ENCODE data around the gene FBXO42. TPM values are rescaled to one million over a fixed set of nuclear protein-coding genes. Genes with fewer than 3 reads are reported as not detected.
A peak's percentile ranks its signal among the peaks of the same experiment; 100 is the strongest.

The FBXO42 gene
- total RNA-seq, 6 donors from 2014 or later = 20.8 to 41.9 (median 24.0) TPM

DNA sequence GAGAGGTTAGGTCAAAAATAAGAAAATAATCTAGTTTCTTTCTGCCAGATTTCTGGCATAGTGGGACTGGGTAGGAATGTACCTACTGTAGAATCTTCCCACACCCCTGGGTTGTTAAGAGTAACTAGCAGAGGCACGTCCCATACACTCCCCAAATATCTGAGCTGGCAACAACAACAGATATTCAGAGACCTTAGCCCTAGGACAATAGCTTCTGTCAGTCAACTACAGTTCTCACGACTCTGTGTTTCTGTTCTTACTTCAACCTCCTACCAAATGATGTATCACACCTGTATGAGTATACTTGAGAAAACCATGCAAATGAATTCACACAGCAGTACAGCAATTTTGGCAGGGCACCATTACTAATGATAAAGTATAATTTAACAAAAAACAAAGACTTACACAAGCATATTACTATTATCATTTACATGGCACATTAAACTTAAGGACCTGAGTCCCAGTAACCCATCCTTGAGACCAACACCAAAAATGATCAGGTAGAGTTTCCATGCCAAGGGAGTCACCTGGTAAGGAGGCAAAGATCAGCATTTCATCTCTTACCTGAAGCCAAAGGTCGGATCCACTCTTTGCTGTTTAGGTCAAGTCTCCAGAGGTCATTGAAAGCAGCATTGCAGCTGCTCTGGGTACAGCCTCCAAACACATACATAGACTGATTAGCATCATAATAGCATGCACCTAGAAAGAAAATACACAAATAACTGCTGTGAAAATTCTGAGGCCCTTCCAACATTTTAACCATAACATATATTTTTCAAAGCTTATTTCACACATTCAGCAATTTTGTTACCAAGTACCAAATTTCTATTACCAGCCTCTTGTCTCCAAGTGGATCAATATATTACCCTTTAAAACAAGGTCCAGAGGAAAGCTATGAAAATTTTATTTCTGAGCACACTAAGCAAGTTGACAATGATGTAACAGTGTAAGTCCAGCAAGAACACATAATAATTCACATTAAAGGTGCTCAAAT lies 57.8 kb downstream of the FBXO42 start:
- Histone ChIP-seq H3K4me3 (no peak overlapping the region), H3K36me3 (peaks cover 0 to 8% (median 2%) of the 10 kb centered on the region in 4 donors), H3K9me3 (no peaks in the 10 kb centered on the region), H3K4me1 (peaks cover 0 to 21% (median 10%) of the 10 kb centered on the region in 4 donors), H3K27ac (peak overlapping the region; percentile 8 to 36 (median 19)), H3K27me3 (no peaks in the 10 kb centered on the region)
- TF ChIP-seq POLR2A (IDR thresholded peaks at IDR 0.05) (no peak), POLR2AphosphoS5 (IDR thresholded peaks at IDR 0.05) (no peak), EP300 (IDR thresholded peaks at IDR 0.05) (no peak)
- TF ChIP-seq, protein P1, sequence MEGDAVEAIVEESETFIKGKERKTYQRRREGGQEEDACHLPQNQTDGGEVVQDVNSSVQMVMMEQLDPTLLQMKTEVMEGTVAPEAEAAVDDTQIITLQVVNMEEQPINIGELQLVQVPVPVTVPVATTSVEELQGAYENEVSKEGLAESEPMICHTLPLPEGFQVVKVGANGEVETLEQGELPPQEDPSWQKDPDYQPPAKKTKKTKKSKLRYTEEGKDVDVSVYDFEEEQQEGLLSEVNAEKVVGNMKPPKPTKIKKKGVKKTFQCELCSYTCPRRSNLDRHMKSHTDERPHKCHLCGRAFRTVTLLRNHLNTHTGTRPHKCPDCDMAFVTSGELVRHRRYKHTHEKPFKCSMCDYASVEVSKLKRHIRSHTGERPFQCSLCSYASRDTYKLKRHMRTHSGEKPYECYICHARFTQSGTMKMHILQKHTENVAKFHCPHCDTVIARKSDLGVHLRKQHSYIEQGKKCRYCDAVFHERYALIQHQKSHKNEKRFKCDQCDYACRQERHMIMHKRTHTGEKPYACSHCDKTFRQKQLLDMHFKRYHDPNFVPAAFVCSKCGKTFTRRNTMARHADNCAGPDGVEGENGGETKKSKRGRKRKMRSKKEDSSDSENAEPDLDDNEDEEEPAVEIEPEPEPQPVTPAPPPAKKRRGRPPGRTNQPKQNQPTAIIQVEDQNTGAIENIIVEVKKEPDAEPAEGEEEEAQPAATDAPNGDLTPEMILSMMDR (IDR thresholded peaks at IDR 0.05) = no peak
- no peak for DNase-seq
- ATAC-seq (ENCODE audit: low FRiP score in 2 of 2) = no peak
- 95 to 96% methylated on average over 3 of the region's 3 CpGs for WGBS, 2 donors

DNA sequence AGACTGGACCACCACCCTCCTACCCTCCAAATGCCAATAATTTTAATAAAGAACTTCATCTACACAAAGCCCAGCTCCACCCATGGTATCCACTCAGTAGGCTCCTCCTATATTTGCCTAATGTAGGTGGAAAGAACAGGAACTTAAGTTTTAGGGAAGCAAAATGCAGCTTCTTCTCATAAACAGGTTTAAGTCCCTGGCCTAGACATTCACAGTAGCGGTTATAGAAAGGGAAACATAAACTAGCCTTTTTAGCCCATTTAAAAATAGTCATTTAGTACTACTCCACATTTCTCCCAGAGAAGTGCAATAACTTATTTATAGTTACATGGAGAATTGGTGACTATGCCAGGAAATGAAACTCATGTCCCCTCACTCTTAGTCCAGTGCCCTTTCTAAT lies 58.7 kb downstream of the FBXO42 start:
- DNase-seq (no peak), ATAC-seq (ENCODE audit: low FRiP score in 2 of 2) (peak; percentile 55 to 61)
- Histone ChIP-seq H3K4me1 (peaks cover 0 to 15% (median 7%) of the 10 kb centered on the region in 4 donors), H3K27me3 (no peaks in the 10 kb centered on the region), H3K9me3 (no peaks in the 10 kb centered on the region), H3K36me3 (peaks cover 0 to 13% (median 2%) of the 10 kb centered on the region in 4 donors), H3K4me3 (no peak overlapping the region), H3K27ac (peak overlapping the region in 3 of 4 donors; percentile 8 to 36 (median 11))
- TF ChIP-seq, protein P1 (IDR thresholded peaks at IDR 0.05) = no peak
- TF ChIP-seq POLR2A (IDR thresholded peaks at IDR 0.05) = no peak
- no peak for TF ChIP-seq EP300 (IDR thresholded peaks at IDR 0.05)
- TF ChIP-seq POLR2AphosphoS5 (IDR thresholded peaks at IDR 0.05) = no peak
- 71 to 76% methylated on average over 1 of the region's 1 CpG for WGBS, 2 donors

DNA sequence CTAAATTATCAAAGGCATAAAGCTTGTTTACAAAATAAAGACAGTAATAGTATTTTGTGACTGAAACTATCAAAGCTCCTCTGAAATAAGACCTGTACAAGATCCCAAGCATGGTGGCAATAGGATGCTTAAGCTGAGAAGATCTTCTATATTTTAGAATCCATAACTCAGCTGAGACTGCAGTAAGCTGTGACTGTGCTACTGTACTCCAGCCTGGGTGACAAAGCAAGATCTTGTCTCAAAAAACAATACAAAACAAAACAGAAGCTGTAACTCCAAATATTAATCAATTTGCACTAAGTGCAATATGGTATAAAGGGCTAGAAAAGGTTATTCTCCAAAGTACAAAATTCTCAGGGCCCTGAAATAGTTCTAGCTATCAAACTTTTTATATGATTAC lies 59.5 kb downstream of the FBXO42 start:
- Histone ChIP-seq H3K4me1 (peaks cover 0 to 9% (median 5%) of the 10 kb centered on the region in 4 donors), H3K4me3 (no peak overlapping the region), H3K27ac (peak overlapping the region in 2 of 4 donors; percentile 8 to 36), H3K9me3 (no peaks in the 10 kb centered on the region), H3K36me3 (peaks cover 0 to 15% (median 2%) of the 10 kb centered on the region in 4 donors), H3K27me3 (no peaks in the 10 kb centered on the region)
- TF ChIP-seq POLR2A (IDR thresholded peaks at IDR 0.05) (no peak), POLR2AphosphoS5 (IDR thresholded peaks at IDR 0.05) (no peak), EP300 (IDR thresholded peaks at IDR 0.05) (no peak)
- TF ChIP-seq, protein P1 (IDR thresholded peaks at IDR 0.05) = no peak
- ATAC-seq (ENCODE audit: low FRiP score in 2 of 2) = no peak
- no peak for DNase-seq

DNA sequence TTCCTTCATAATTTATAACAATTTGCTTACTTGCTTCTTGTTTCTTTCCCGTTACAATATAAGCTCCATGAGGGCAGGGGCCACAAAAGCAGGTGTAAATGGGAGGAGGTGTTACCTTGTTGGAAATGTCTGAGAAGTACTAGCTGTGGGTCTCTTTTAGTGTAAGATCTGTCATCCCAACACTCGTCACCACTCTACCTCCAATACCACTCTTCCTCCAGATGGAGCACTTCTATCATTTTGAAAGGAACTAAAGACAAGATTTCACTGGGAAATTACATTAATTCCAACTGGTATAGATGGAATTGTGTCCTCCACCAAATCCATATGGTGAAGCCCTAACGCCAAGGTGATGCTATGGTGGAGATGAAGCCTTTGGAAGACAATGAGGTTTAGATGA lies 62.3 kb downstream of the FBXO42 start:
- Histone ChIP-seq H3K9me3 (no peaks in the 10 kb centered on the region), H3K4me1 (peaks cover 0 to 9% (median 5%) of the 10 kb centered on the region in 4 donors), H3K27ac (no peak overlapping the region), H3K4me3 (no peak overlapping the region), H3K36me3 (peaks cover 0 to 26% (median 4%) of the 10 kb centered on the region in 4 donors), H3K27me3 (no peaks in the 10 kb centered on the region)
- 92 to 98% methylated on average over 3 of the region's 3 CpGs for WGBS, 2 donors
- DNase-seq = no peak
- ATAC-seq (ENCODE audit: low FRiP score in 2 of 2) = no peak
- TF ChIP-seq POLR2A (IDR thresholded peaks at IDR 0.05) = no peak
- TF ChIP-seq, protein P1 (IDR thresholded peaks at IDR 0.05) = no peak
- TF ChIP-seq POLR2AphosphoS5 (IDR thresholded peaks at IDR 0.05) = no peak
- no peak for TF ChIP-seq EP300 (IDR thresholded peaks at IDR 0.05)

Data from upper lobe of left lung (tissue), 6 donors.